ENCODE data around the gene PTPN4.
A peak's percentile ranks its signal among the peaks of the same experiment; 100 is the strongest.

Gene PTPN4

GRCh38 chr2:119755906-119756305, 3.8 kb upstream of the PTPN4 start:
- TF ChIP-seq, protein P1, sequence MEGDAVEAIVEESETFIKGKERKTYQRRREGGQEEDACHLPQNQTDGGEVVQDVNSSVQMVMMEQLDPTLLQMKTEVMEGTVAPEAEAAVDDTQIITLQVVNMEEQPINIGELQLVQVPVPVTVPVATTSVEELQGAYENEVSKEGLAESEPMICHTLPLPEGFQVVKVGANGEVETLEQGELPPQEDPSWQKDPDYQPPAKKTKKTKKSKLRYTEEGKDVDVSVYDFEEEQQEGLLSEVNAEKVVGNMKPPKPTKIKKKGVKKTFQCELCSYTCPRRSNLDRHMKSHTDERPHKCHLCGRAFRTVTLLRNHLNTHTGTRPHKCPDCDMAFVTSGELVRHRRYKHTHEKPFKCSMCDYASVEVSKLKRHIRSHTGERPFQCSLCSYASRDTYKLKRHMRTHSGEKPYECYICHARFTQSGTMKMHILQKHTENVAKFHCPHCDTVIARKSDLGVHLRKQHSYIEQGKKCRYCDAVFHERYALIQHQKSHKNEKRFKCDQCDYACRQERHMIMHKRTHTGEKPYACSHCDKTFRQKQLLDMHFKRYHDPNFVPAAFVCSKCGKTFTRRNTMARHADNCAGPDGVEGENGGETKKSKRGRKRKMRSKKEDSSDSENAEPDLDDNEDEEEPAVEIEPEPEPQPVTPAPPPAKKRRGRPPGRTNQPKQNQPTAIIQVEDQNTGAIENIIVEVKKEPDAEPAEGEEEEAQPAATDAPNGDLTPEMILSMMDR (IDR thresholded peaks at IDR 0.05; ENCODE audit: extremely low read depth, missing control alignments), result no peak
- DNase-seq (ENCODE audit: low spot score), result no peak

DNA sequence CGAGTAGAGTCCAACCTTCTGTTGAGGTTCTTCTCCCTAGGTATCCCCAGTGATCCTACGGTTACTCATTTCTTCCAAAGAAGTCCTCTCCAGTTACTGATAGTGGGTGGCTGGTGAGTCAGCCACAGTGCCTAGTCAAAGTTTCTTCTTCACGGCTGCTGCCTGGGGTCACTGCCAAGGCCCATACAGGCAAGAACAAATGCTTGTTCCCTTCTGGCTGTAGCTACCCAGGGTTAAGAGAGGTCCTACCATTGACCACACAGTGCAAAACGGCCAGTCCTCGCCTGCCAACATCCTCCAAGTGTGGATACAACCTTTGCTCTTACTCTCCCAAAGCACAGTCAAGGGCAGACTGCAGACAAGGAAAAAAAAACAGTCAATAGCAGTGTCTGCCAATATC, 2.9 kb upstream of the PTPN4 start:
- DNase-seq (ENCODE audit: low spot score), result no peak
- TF ChIP-seq, protein P1 (IDR thresholded peaks at IDR 0.05; ENCODE audit: extremely low read depth, missing control alignments), result no peak

- DNase-seq (ENCODE audit: low spot score), result no peak
- TF ChIP-seq, protein P1 (IDR thresholded peaks at IDR 0.05; ENCODE audit: extremely low read depth, missing control alignments), result no peak
These were observed 756 bp upstream of the PTPN4 start for GRCh38 chr2:119758881-119759450.

DNA sequence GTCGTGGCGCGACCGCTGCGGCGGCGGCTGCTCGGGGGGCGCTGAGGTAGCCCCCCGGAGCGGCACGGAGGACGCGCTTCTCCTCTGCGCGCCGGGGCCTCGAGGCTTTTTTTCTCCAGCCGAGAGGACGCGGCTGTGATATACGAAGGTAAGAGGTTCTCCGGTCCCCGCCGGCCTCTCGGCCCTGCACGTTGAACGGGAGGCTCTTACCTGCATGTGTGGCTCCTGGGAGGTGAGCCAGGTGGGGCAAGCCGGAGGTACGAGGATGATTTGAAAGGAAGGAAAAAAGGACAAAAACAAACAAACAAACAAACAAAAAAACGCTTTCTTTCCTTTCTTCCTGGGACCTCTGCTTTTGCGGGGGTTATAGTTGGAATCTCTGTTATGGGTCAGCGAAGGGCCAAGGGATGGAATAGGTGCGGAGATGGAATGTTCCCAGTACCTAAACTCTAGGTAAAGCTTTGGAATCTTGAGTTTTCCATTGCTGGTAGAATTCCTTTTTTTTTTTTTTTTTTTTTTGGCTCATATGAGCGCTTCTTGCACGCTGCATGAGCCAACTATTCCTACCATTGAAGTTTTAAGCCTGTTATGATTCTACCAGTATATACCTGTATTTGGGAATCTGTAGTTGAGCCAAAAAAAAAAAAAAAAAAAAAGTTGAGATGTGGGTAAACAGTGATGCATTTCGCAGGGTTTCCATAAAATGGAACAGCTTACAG, 674 bp downstream of the PTPN4 start:
- TF ChIP-seq, protein P1 (IDR thresholded peaks at IDR 0.05; ENCODE audit: extremely low read depth, missing control alignments), result no peak
- no peak for DNase-seq (ENCODE audit: low spot score)

DNA sequence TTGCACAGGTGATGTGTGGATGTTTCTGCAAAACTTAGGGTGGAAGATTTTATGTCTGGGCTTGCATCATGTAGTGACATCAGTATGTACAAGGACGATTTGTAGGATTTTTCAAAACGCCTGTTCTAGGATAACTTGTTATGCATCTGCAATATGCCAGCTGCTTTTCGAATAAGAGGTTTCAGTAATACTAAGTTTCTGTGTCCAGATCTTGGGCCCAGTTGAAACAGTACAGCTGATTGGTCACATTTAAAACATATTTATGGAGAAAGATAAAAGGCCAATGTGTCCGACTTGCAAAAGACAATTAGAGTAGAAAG, 1.2 kb downstream of the PTPN4 start:
- TF ChIP-seq, protein P1 (IDR thresholded peaks at IDR 0.05; ENCODE audit: extremely low read depth, missing control alignments), result no peak
- DNase-seq (ENCODE audit: low spot score), result peak; percentile 22

DNA sequence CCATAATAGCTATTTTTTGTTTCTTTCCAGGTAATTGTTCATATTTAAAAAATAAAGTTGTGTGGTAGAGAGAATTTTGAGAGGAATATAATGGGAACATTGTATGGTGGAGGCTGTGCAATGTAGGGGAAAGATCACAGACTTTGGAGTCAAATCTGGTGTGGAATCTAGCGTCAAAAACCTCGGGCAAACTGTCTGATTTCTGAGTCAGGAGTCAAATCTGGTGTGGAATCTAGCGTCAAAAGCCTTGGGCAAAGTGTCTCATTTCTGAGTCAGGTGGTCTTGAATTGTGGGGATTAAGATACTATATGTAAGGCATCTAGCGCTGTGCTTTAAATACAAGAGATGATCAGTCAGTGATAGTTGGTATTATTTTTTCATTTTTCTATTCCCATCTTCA, 5.1 kb downstream of the PTPN4 start:
- no peak for DNase-seq (ENCODE audit: low spot score)
- TF ChIP-seq, protein P1 (IDR thresholded peaks at IDR 0.05; ENCODE audit: extremely low read depth, missing control alignments), result no peak

DNA sequence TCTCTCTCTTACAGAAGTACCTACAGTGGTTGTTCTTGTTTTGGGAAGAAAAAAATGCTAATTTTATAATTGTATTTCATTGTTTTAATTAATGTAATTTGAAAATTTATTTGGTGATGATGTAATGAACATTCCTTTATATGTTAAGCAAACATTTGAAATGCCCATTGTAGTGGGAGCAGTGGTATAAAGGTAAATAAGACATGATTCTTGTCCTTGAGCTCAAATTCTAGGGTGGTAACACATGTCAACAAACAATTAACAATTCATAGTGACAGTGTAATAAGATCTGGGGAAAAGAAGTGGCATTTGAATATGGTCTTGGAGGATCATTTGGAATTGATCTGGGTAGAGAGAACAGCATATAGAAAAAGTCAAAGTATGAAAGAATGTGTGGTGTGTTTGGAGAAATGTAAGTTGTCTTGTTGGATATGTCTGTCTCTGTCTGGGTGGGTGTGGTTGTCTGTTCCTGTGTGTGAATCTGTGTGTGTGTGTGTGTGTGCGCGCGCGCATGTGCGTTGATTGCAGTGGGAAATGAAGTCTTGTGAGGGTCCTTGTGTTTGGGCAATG, 5.8 kb downstream of the PTPN4 start:
- DNase-seq (ENCODE audit: low spot score), result no peak
- TF ChIP-seq, protein P1 (IDR thresholded peaks at IDR 0.05; ENCODE audit: extremely low read depth, missing control alignments), result no peak

All from GM20000 (cell line).